Activated CD4-positive, alpha-beta T cell treated with anti-CD3 and anti-CD28 coated beads, Interleukin-2, amount 50 U/mL, for 4 hours (primary cell): Measurements from ENCODE around the gene RTN4RL2.

Source experiments
- DNase-seq, 2 experiments: peaks; one replicate each; pipeline ENCODE4 v3.0.0-alpha.2; 2020

The RTN4RL2 gene

GRCh38 chr11:57500926-57501325 lies 40.6 kb downstream of the RTN4RL2 start:
- no peak for DNase-seq

- DNase-seq = no peak
These were observed 41.6 kb downstream of the RTN4RL2 start for GRCh38 chr11:57501953-57502352.

DNA sequence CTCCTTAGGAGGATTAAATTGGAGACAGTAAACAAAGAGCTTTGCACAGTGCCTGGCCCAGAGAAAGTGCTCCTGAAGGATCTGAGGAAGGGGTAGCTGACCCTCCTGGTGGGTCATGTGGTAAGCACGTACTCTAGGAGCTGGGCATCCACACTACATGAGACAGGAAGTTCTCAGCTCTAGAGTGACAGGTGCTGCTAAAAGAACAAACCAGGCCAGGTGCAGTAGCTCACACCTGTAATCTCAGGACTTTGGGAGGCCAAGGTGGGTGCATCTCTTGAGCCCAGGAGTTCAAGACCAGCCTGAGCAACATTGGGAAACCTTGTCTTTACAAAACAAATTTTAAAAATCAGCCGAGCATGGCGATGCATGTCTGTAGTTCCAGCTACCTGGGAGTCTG lies 42.0 kb downstream of the RTN4RL2 start:
- DNase-seq = no peak

GRCh38 chr11:57502870-57503269 lies 42.5 kb downstream of the RTN4RL2 start:
- DNase-seq = no peak

DNA sequence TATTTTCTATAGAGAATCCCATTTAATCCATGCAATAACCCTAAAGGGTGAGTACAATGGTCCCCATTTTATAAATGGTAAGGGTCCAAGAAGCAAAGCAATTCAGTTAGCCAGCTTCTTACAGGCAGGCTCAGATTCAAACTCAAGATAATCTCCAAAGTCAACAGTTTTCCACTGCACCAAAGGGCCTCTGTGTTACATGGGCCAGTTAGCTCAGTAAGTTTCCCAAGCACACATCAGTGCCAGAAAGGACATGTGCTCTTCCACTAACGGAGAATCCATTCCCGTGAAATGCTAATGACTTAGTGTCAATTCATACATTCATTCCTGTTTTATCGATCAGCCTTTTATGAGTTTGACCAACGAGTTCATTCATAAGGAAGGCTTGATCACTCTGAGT lies 44.2 kb downstream of the RTN4RL2 start:
- no peak for DNase-seq

DNA sequence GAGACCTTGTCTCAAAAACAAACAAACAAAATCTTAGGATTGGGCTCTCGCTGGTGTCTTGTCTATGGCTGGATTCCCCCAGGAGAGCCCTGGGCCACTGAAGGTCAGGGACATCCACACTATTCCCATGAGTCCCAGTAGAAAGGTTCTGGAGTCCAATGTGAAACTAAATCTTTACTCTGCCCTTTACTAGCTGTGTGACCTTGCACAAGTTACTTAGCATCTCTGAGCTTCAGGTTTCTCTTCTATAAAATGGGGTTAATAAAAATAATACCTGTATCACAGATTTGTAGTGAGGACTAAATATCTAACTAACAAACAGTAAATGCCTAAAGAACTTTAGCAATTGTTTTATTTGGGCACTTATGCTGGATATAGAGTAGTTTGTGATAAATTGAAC lies 46.2 kb downstream of the RTN4RL2 start:
- DNase-seq = no peak

- DNase-seq = no peak
These were observed 48.2 kb downstream of the RTN4RL2 start for GRCh38 chr11:57508341-57509170.

- no peak for DNase-seq
These were observed 51.6 kb downstream of the RTN4RL2 start for GRCh38 chr11:57511741-57512430.

DNA sequence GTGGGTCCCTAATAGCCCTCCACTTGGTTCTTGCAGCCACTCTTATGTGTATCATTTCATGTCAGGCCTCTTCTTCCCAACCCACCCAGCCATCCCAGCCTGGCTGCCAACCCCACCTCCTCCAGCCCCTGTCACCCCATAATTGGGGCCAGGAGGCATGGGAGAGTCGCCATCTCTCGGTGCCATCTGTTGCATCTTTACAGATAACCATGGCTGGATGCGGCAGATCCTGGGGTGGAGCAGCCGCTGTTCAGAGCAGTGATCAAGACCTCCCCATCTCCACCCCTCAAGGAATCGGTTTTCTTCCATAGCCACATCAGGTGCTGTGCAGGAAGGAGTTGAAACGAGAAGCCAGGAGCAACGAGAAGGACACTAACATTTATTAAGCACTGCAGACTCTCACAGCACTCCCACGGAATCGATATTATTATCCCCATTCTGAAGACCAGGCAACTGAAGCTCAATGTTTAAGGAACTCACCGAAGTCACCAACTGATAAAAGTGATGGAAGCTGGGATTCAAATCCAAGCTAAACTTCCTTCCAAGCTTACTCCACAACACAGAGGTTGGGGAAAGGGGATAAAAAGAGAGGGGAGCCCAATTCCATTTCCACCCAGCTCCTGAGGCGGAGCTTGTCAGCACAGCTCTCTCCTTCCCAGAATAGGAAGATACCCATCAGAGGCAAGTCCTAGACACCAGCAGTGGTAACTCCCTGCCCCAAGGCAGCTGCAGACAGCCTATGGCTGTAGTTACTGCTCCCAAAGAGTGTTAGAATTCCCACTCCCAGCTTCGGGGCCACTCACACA lies 52.5 kb downstream of the RTN4RL2 start:
- no peak for DNase-seq

- DNase-seq = no peak
These were observed 53.1 kb downstream of the RTN4RL2 start for GRCh38 chr11:57513452-57513795.

GRCh38 chr11:57513911-57514537 lies 53.7 kb downstream of the RTN4RL2 start:
- peak; percentile 9 to 29 for DNase-seq

GRCh38 chr11:57514538-57515331 lies 54.4 kb downstream of the RTN4RL2 start:
- DNase-seq = peak; percentile 35 to 45

DNA sequence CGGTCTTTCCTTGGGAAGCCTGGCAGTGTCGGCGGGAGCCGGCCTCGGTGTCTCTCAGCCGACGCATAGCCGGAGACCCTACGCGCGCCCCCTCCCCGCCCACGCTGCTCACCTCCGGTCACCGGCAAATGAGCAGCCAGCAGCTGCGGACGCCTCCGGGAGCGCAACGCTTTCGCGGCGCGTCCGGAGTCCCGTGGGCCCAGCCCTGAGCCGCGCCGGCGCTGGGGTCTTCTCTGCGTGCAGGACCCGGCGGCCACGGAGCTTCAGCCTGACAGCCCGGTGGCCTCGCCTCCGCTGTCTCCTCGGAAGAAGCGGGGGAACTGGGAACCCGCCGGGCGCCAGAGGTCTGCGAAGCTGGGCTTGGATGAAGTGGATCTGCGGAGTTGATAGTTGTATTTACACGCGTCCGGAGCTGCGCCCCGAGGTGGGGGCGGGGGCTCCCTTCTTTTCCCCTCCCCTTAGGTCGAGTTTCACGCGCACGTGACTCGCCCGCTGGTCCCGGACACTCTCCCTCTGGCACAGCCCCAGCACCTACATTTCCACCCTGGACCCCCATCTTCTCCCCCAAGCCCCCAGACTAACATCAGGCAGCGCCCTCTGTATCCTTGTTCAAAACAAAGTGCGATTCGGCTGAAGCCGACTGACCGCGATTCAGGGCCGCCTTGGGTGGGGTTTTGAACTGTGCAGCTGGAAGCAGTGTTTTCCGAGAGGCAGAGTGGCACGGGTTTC lies 55.2 kb downstream of the RTN4RL2 start, which contains the start of gene SLC43A1:
Gene SLC43A1, minus strand, starts transcription at position 371 of the 729 bp plus-strand sequence. CDS start 1,591 bp downstream, outside the sequence.
- DNase-seq = peak; percentile 6 to 9

GRCh38 chr11:57516061-57516443 lies 55.7 kb downstream of the RTN4RL2 start:
- no peak for DNase-seq

DNA sequence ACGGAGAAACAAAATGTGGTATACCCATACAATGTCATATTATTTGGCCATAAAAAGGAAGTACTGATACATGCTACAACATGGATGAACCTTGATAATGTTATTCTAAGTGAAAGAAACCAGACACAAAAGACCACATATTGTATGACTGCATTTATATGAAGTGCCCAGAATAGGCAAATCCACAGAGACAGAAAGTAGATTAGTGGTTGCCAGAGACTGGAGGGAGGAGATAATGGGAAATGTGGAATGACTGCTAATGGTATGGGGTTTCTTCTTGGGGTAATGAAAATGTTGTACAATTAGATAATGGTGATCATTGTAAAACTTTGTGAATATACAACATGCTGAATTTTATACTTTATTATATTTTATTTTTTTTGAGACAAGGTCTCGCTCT lies 60.8 kb downstream of the RTN4RL2 start:
- DNase-seq = no peak

- DNase-seq = no peak
These were observed 63.1 kb downstream of the RTN4RL2 start for GRCh38 chr11:57523419-57523818.
